GM10266 (cell line): ENCODE data around the gene RNF213.
"Not testable (repeated sequence)": the region's sequence is repeated elsewhere in the genome, so short reads cannot be mapped to it uniquely, and the experiment has no call there.

Experiments
- DNase-seq: peaks from one replicate; pipeline ENCODE4 v3.0.0; 2012; ENCODE audit errors: extremely low spot score
- CTCF ChIP-seq: IDR thresholded peaks from 2 replicates; pipeline ENCODE4 v1.5.1; 2012; ENCODE audit warnings: mild to moderate bottlenecking, low read depth; ENCODE audit not compliant: control insufficient read depth, insufficient read depth; ENCODE audit errors: missing control alignments

RNF213 gene

GRCh38 chr17:80312621-80313135 is 52.0 kb downstream of the RNF213 start:
- TF ChIP-seq CTCF = no peak

GRCh38 chr17:80313160-80313829 is 52.6 kb downstream of the RNF213 start:
- no peak for TF ChIP-seq CTCF

More at GRCh38 chr17:80312621-80313135, 52.0 kb downstream of the RNF213 start:
- DNase-seq = no peak

GRCh38 chr17:80313946-80314345 is 53.3 kb downstream of the RNF213 start:
- not testable (repeated sequence) for DNase-seq

More at GRCh38 chr17:80313160-80313829, 52.6 kb downstream of the RNF213 start:
- no peak for DNase-seq

- TF ChIP-seq CTCF = no peak
- no peak for DNase-seq
These were observed 55.0 kb downstream of the RNF213 start for GRCh38 chr17:80315517-80316182.

GRCh38 chr17:80316431-80316830 is 55.8 kb downstream of the RNF213 start:
- no peak for TF ChIP-seq CTCF
- DNase-seq = no peak

GRCh38 chr17:80316927-80317705 is 56.5 kb downstream of the RNF213 start:
- TF ChIP-seq CTCF = no peak
- no peak for DNase-seq

GRCh38 chr17:80317706-80317980 is 57.0 kb downstream of the RNF213 start:
- TF ChIP-seq CTCF = no peak
- no peak for DNase-seq
